ENCODE results near the gene ROBO1. TPM values are rescaled to one million over a fixed set of nuclear protein-coding genes. Genes with fewer than 3 reads are reported as not detected.

Gene ROBO1
- polyA plus RNA-seq, 3 donors = 115 to 133 (median 127) TPM

- no peak for DNase-seq (ENCODE audit: low read depth in 3 of 3, low spot score in 2 of 3)
These were observed 810.3 kb downstream of the ROBO1 start for GRCh38 chr3:78957456-78957855.

GRCh38 chr3:78951342-78951945 is 816.4 kb downstream of the ROBO1 start:
- DNase-seq (ENCODE audit: low read depth in 3 of 3, low spot score in 2 of 3) = peak in 1 of 3 donors; percentile 33

- DNase-seq (ENCODE audit: low read depth in 3 of 3, low spot score in 2 of 3) = no peak
These were observed 826.2 kb downstream of the ROBO1 start for GRCh38 chr3:78941587-78941986.

- no peak for DNase-seq (ENCODE audit: low read depth in 3 of 3, low spot score in 2 of 3)
These were observed 827.2 kb downstream of the ROBO1 start for GRCh38 chr3:78940626-78941025.

- no peak for DNase-seq (ENCODE audit: low read depth in 3 of 3, low spot score in 2 of 3)
These were observed 827.7 kb downstream of the ROBO1 start for GRCh38 chr3:78940128-78940527.

GRCh38 chr3:78937475-78937874 is 830.3 kb downstream of the ROBO1 start:
- peak in 1 of 3 donors; percentile 26 for DNase-seq (ENCODE audit: low read depth in 3 of 3, low spot score in 2 of 3)

- DNase-seq (ENCODE audit: low read depth in 3 of 3, low spot score in 2 of 3) = no peak
These were observed 840.0 kb downstream of the ROBO1 start for GRCh38 chr3:78927759-78928158.

- no peak for DNase-seq (ENCODE audit: low read depth in 3 of 3, low spot score in 2 of 3)
These were observed 841.3 kb downstream of the ROBO1 start for GRCh38 chr3:78926523-78926922.

- no peak for DNase-seq (ENCODE audit: low read depth in 3 of 3, low spot score in 2 of 3)
These were observed 843.1 kb downstream of the ROBO1 start for GRCh38 chr3:78924711-78925110.

GRCh38 chr3:78919021-78919755 is 848.6 kb downstream of the ROBO1 start:
- DNase-seq (ENCODE audit: low read depth in 3 of 3, low spot score in 2 of 3) = no peak

- DNase-seq (ENCODE audit: low read depth in 3 of 3, low spot score in 2 of 3) = no peak
These were observed 849.3 kb downstream of the ROBO1 start for GRCh38 chr3:78918361-78919020.

- no peak for DNase-seq (ENCODE audit: low read depth in 3 of 3, low spot score in 2 of 3)
These were observed 850.3 kb downstream of the ROBO1 start for GRCh38 chr3:78917536-78917935.

- DNase-seq (ENCODE audit: low read depth in 3 of 3, low spot score in 2 of 3) = no peak
These were observed 854.1 kb downstream of the ROBO1 start for GRCh38 chr3:78913711-78914110.

- DNase-seq (ENCODE audit: low read depth in 3 of 3, low spot score in 2 of 3) = no peak
These were observed 855.1 kb downstream of the ROBO1 start for GRCh38 chr3:78912687-78913086.

GRCh38 chr3:78912259-78912658 is 855.5 kb downstream of the ROBO1 start:
- no peak for DNase-seq (ENCODE audit: low read depth in 3 of 3, low spot score in 2 of 3)

- DNase-seq (ENCODE audit: low read depth in 3 of 3, low spot score in 2 of 3) = no peak
These were observed 856.4 kb downstream of the ROBO1 start for GRCh38 chr3:78911394-78911793.

GRCh38 chr3:78908236-78908635 is 859.6 kb downstream of the ROBO1 start:
- no peak for DNase-seq (ENCODE audit: low read depth in 3 of 3, low spot score in 2 of 3)

GRCh38 chr3:78907367-78907766 is 860.4 kb downstream of the ROBO1 start:
- DNase-seq (ENCODE audit: low read depth in 3 of 3, low spot score in 2 of 3) = no peak

GRCh38 chr3:78906930-78907329 is 860.9 kb downstream of the ROBO1 start:
- DNase-seq (ENCODE audit: low read depth in 3 of 3, low spot score in 2 of 3) = no peak

GRCh38 chr3:78906245-78906644 is 861.6 kb downstream of the ROBO1 start:
- no peak for DNase-seq (ENCODE audit: low read depth in 3 of 3, low spot score in 2 of 3)

GRCh38 chr3:78905700-78906099 is 862.1 kb downstream of the ROBO1 start:
- DNase-seq (ENCODE audit: low read depth in 3 of 3, low spot score in 2 of 3) = no peak

GRCh38 chr3:78901544-78901943 is 866.3 kb downstream of the ROBO1 start:
- DNase-seq (ENCODE audit: low read depth in 3 of 3, low spot score in 2 of 3) = no peak
